GM23248 (cell line): ENCODE measurements around the gene LGR5. TPM values are rescaled to one million over a fixed set of nuclear protein-coding genes. Genes with fewer than 3 reads are reported as not detected.
A peak's percentile ranks its signal among the peaks of the same experiment; 100 is the strongest.

Experiments
- DNase-seq: peaks from one replicate; pipeline ENCODE4 v3.0.0-alpha.2; 2015
- H2AFZ ChIP-seq: fragments of 200-600 bp; sonication (generic); 2 replicates; pipeline ENCODE4 v1.6.1; 2016; ENCODE audit warnings: antibody characterized with exemption
- H3F3A ChIP-seq: fragments of 200-600 bp; sonication (generic); 2 replicates; pipeline ENCODE4 v1.6.1; 2016; ENCODE audit warnings: mild to moderate bottlenecking, antibody characterized with exemption, mixed run types; ENCODE audit not compliant: insufficient read depth
- H3K27ac ChIP-seq: fragments of 200-600 bp; sonication (generic); 2 replicates; pipeline ENCODE4 v1.5.1; 2016; ENCODE audit warnings: mild to moderate bottlenecking
- H3K27me3 ChIP-seq: fragments of 200-600 bp; sonication (generic); replicated peaks from 2 replicates; pipeline ENCODE4 v1.6.1; 2016; ENCODE audit warnings: mild to moderate bottlenecking; ENCODE audit not compliant: insufficient read depth
- H3K36me3 ChIP-seq: fragments of 200-600 bp; sonication (generic); 2 replicates; pipeline ENCODE4 v1.6.1; 2016; ENCODE audit warnings: low read depth, mild to moderate bottlenecking
- H3K4me1 ChIP-seq: fragments of 200-600 bp; sonication (generic); 2 replicates; pipeline ENCODE4 v1.6.1; 2016; ENCODE audit warnings: mild to moderate bottlenecking; ENCODE audit not compliant: insufficient read depth
- H3K4me2 ChIP-seq: fragments of 200-600 bp; sonication (generic); one replicate; pipeline ENCODE4 v1.6.1; 2016; ENCODE audit warnings: mild to moderate bottlenecking; ENCODE audit not compliant: unreplicated experiment
- H3K4me3 ChIP-seq: fragments of 200-600 bp; sonication (generic); 2 replicates; pipeline ENCODE4 v1.5.1; 2016; ENCODE audit warnings: mild to moderate bottlenecking
- H3K79me2 ChIP-seq: fragments of 200-600 bp; sonication (generic); 2 replicates; pipeline ENCODE4 v1.6.1; 2016; ENCODE audit warnings: mild to moderate bottlenecking; ENCODE audit not compliant: insufficient read depth
- H3K9ac ChIP-seq: fragments of 200-600 bp; sonication (generic); 2 replicates; pipeline ENCODE4 v1.6.1; 2016; ENCODE audit warnings: mild to moderate bottlenecking
- H3K9me2 ChIP-seq: fragments of 200-600 bp; sonication (generic); 2 replicates; pipeline ENCODE4 v1.6.1; 2016; ENCODE audit warnings: mixed run types, mild to moderate bottlenecking, moderate library complexity; ENCODE audit not compliant: insufficient read depth
- H3K9me3 ChIP-seq: fragments of 200-600 bp; sonication (generic); one replicate; pipeline ENCODE4 v1.6.1; 2017; ENCODE audit warnings: low read depth
- H4K20me1 ChIP-seq: fragments of 200-600 bp; sonication (generic); 2 replicates; pipeline ENCODE4 v1.6.0; 2016; ENCODE audit not compliant: insufficient read depth
- EZH2 ChIP-seq: fragments of 200-600 bp; sonication (generic); IDR thresholded peaks from 2 replicates; pipeline ENCODE4 v1.6.1; 2018; ENCODE audit warnings: antibody characterized with exemption, mild to moderate bottlenecking; ENCODE audit not compliant: insufficient read depth, poor library complexity, severe bottlenecking
- EZH2phosphoT487 ChIP-seq: fragments of 200-600 bp; sonication (generic); IDR thresholded peaks from 2 replicates; pipeline ENCODE4 v1.6.1; 2018; ENCODE audit warnings: antibody characterized with exemption, moderate library complexity, mild to moderate bottlenecking, low read depth; ENCODE audit not compliant: insufficient read depth
- WGBS, 2 experiments: methylation state at CpG; one replicate each; pipeline ENCODE4 v1.1.6; 2015 to 2017; ENCODE audit warnings: low lambda C conversion rate in 2 of 2, low coverage in 1 of 2; ENCODE audit errors: missing lambda C conversion rate in 2 of 2; 5-methylcytosine and 5-hydroxymethylcytosine counted together
- in situ Hi-C: fragments of 300-500 bp; cut with MboI; formaldehyde crosslinking; loops from 2 replicates; pipeline ENCODE4 v1.15.0; 2020
- polyA plus RNA-seq: library from polyadenylated mRNA; unstranded; fragments of >200 nt; fragmentation: Nextera tagmentation; extraction: Ambion mirVana; gene quantifications from 2 replicates; pipeline ENCODE4 v1.2.1, GENCODE V29; 2016
- total RNA-seq: library from RNA; depleted of rRNA; stranded (reverse); fragments of >200 nt; shearing (Covaris generic); gene quantifications from 2 replicates; pipeline ENCODE4 v1.2.3, GENCODE V29; 2014

LGR5 gene
- total and polyA plus RNA-seq, 2 experiments from 2014 or later = not detected

DNA sequence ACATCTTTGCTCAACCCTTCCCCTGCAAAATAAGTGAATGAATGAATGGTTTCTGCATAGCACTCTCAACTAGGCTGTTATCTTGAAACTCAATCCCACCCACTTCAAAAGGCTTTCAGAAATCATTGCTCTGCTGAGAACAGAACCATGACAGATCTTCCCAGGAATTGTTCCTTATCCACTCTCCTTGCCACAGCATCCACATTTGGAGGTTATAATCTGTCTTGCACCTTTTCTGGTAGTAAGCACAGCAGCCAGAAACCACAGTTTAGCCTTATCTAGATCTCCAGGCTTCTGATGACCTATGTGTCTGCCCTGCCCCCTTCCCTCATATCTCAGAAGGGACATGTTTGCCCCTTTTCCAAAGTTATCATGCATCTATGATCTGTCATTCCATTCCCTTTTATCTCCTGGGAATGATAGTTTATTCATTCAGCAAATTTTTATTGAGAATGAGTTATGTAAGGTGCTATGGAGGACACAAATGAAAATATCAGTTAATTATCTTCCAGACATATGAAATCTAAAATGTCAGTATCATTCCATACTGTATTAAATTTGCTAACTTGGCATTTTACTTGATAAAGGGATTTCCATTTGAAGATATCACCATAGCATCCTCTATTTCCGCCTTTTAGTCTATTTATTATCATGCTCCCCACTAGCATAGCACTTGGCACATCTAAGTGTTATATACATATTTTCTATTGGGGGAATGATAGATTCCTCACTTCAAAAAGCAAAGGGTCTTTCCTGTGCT lies 21.4 kb downstream of the LGR5 start:
- no peak overlapping the region for H3K9ac ChIP-seq
- no peaks in the 10 kb centered on the region for H3K36me3 ChIP-seq
- no peaks in the 10 kb centered on the region for H3K9me3 ChIP-seq
- 67 to 75% methylated on average over 1 of the region's 1 CpG for WGBS, 2 experiments
- TF ChIP-seq EZH2phosphoT487 (no peak), EZH2 (no peak)
- no peak overlapping the region for H3K4me2 ChIP-seq
- H3K27ac ChIP-seq = no peak overlapping the region
- H3K4me1 ChIP-seq = no peaks in the 10 kb centered on the region
- DNase-seq = no peak
- no peaks in the 10 kb centered on the region for H3K9me2 ChIP-seq
- H3K79me2 ChIP-seq = no peaks in the 10 kb centered on the region
- in situ Hi-C loops = no loop called here
- peaks cover 21% of the 10 kb centered on the region for H3K27me3 ChIP-seq
- H3F3A ChIP-seq = no peaks in the 10 kb centered on the region
- H4K20me1 ChIP-seq = no peaks in the 10 kb centered on the region
- H3K4me3 ChIP-seq = no peak overlapping the region
- no peak overlapping the region for H2AFZ ChIP-seq

DNA sequence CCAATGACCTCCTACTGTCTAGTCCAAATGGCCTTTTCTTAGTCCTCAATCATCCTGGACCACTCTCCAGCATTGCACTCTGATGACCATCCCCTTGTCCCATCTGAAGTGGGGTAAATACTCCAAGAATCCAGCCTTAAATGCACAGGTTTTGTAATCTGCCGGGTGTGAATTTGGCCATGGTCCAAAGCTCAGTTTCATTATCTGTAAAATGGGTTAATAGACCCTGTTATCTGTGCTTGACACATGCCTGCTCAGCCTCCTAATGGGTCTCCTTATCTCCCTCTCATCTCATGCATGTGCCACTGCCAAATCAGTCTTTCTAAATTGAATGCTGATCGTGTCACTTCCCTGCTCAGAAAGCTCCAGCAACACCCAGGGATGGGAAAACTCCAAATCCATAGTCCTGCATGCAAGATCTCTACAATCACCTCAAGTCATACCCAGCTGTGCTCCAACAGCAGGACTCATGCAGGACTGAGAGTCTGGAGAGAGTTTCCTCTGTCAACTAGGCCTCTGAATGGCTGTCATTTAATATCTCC lies 22.3 kb downstream of the LGR5 start:
- Histone ChIP-seq H3K27me3 (peaks cover 14% of the 10 kb centered on the region), H3K4me1 (no peaks in the 10 kb centered on the region), H3K4me3 (no peak overlapping the region), H3K9ac (no peak overlapping the region), H3F3A (no peaks in the 10 kb centered on the region), H3K36me3 (no peaks in the 10 kb centered on the region), H3K27ac (no peak overlapping the region), H3K79me2 (no peaks in the 10 kb centered on the region), H3K9me2 (no peaks in the 10 kb centered on the region), H4K20me1 (no peaks in the 10 kb centered on the region), H3K9me3 (no peaks in the 10 kb centered on the region), H3K4me2 (no peak overlapping the region), H2AFZ (no peak overlapping the region)
- DNase-seq = no peak
- WGBS, 2 experiments = 59 to 61% methylated on average over 2 of the region's 2 CpGs
- no peak for TF ChIP-seq EZH2
- no peak for TF ChIP-seq EZH2phosphoT487
- in situ Hi-C loops = no loop called here

DNA sequence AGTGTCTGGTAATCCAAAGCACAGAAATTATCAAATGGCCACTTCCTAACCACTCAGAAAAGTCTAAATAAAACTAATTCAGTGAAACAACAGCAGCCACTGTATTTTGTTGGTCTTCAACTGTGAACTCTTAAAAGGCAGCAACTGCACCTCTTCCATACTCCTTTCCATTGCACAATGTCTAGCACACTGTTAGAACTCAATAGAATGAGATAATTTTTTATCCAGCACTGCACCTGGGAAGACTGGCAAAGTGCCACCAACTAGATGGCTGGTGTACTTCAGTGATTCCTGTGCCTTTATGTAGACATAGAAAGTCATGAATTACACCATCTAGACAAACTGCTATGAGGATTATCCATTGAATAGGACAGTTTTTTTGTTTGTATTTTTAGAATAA lies 26.2 kb downstream of the LGR5 start:
- no peak for DNase-seq
- Histone ChIP-seq H3K9me3 (no peaks in the 10 kb centered on the region), H3K4me3 (no peak overlapping the region), H3F3A (no peaks in the 10 kb centered on the region), H3K9ac (no peak overlapping the region), H2AFZ (no peak overlapping the region), H4K20me1 (no peaks in the 10 kb centered on the region), H3K27me3 (0 out of 2 replicates have a peak, but pooled peaks cover 8% of the 10 kb centered on the region), H3K4me2 (no peak overlapping the region), H3K9me2 (no peaks in the 10 kb centered on the region), H3K27ac (no peak overlapping the region), H3K4me1 (no peaks in the 10 kb centered on the region), H3K36me3 (no peaks in the 10 kb centered on the region), H3K79me2 (no peaks in the 10 kb centered on the region)
- in situ Hi-C loops = no loop called here
- no peak for TF ChIP-seq EZH2phosphoT487
- TF ChIP-seq EZH2 = no peak

DNA sequence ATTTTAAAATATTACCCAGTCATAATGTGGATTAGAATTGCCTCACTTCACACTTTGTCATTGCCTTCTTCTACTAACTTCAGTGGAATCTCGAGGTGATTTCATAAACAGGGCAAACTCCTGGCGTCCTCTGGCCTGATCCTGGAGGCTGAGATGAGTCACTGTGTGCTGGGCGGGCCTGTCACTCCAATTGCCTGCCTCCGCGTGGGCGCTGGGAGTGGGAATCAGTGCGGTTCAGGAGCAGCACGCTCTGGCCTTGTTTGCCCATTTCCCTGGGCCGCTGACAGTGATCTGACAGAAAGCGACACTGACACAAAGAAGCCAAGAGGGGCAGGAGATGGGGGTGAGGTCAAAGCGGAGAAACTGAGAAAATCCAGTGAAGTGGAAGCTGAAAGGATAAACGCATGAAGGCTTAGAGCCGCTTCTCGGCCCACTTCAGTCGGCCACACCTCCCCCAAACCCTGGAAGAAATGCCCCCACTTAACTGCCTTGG lies 29.7 kb downstream of the LGR5 start:
- Histone ChIP-seq H3K27me3 (0 out of 2 replicates have a peak, but pooled peaks cover 8% of the 10 kb centered on the region), H4K20me1 (no peaks in the 10 kb centered on the region), H2AFZ (no peak overlapping the region), H3K9me2 (no peaks in the 10 kb centered on the region), H3K9ac (no peak overlapping the region), H3K27ac (no peak overlapping the region), H3K4me1 (peaks cover 9% of the 10 kb centered on the region), H3K36me3 (no peaks in the 10 kb centered on the region), H3K9me3 (no peaks in the 10 kb centered on the region), H3K4me3 (no peak overlapping the region), H3K79me2 (no peaks in the 10 kb centered on the region), H3F3A (no peaks in the 10 kb centered on the region), H3K4me2 (no peak overlapping the region)
- DNase-seq = peak; percentile 9
- TF ChIP-seq EZH2phosphoT487 = no peak
- TF ChIP-seq EZH2 = no peak
- 90 to 92% methylated on average over 15 of the region's 15 CpGs for WGBS, 2 experiments
- in situ Hi-C loops = no loop called here
